DMS53 treated with DMSO at 0.1 percent for 48 hours (cell line): ENCODE measurements around the gene SNRPA.
"Not testable (repeated sequence)": the region's sequence is repeated elsewhere in the genome, so short reads cannot be mapped to it uniquely, and the experiment has no call there.

Experiments
- DNase-seq: peaks from one replicate; lab custom pipeline; 2025; ENCODE audit not compliant: unreplicated experiment; lab: John Stamatoyannopoulos, UW

SNRPA gene

GRCh38 chr19:40811478-40812341 lies 60.7 kb downstream of the SNRPA start:
- DNase-seq: no peak

- DNase-seq: not testable (repeated sequence)
These were observed 61.6 kb downstream of the SNRPA start for GRCh38 chr19:40812571-40812970.

- no peak for DNase-seq
These were observed 62.2 kb downstream of the SNRPA start for GRCh38 chr19:40813182-40813581.
